K562 (cell line): ENCODE measurements around the gene DSPP. TPM values are rescaled to one million over a fixed set of nuclear protein-coding genes. Genes with fewer than 3 reads are reported as not detected.

Experiments used
- ATAC-seq: fragments of 200-7000 bp; cut with Tn5 transposase; 3 replicates; pipeline ENCODE4 v1.9.1; 2020; ENCODE audit warnings: moderate library complexity
- BruUV-seq: library from RNA; stranded (reverse); fragments of 400-500 nt; replicated peaks from 2 replicates; lab custom pipeline; 2021; lab: Mats Ljungman, UMichigan
- CTCF ChIA-PET: fragments of 300-600 bp; formaldehyde crosslinking; extraction: SDS; loops from one replicate; lab custom pipeline; 2021; ENCODE audit warnings: low intra/inter-chr PET ratio; lab: Yijun Ruan, JAX
- POLR2A ChIA-PET: fragments of 300-600, 350-650 bp; sonication (Branson Sonifier 250); formaldehyde crosslinking; extraction: SDS; loops from one replicate; lab custom pipeline; 2021; ENCODE audit warnings: antibody characterized with exemption, inconsistent platforms; lab: Yijun Ruan, JAX
- DNase-seq, 4 experiments: peaks; one replicate each; pipeline versions ENCODE4 v3.0.0 to v3.0.0-alpha.2; 2011 to 2018; ENCODE audit warnings: low spot score in 3 of 4, mixed read lengths in 3 of 4; ENCODE audit errors: extremely low read depth in 1 of 4
- FAIRE-seq: peaks from 2 replicates; lab custom pipeline; 2011; peaks lifted over from hg19 to GRCh38; lab: Jason Lieb, UNC
- H2AFZ ChIP-seq: 2 replicates; pipeline ENCODE4 v1.6.0; 2011; ENCODE audit warnings: low read depth, low read length, control low read depth, inconsistent platforms
- H3K27ac ChIP-seq: fragments of 200-600 bp; 3 replicates; pipeline ENCODE4 v1.8.0; 2011; ENCODE audit warnings: low read depth, mild to moderate bottlenecking, control low read depth, inconsistent platforms, low read length, moderate library complexity, mixed read lengths; ENCODE audit errors: extremely low read depth
- H3K27me3 ChIP-seq, 2 experiments: fragments of 300-600 bp in 1 of 2; 2 replicates in 1 of 2; 3 replicates in 1 of 2; pipeline versions ENCODE4 v1.6.0 to v1.8.0; 2011; ENCODE audit warnings: inconsistent platforms in 2 of 2, low read length in 2 of 2, mild to moderate bottlenecking in 1 of 2, mixed read lengths in 1 of 2, moderate library complexity in 1 of 2; ENCODE audit not compliant: control insufficient read depth in 2 of 2, insufficient read depth in 2 of 2
- H3K36me3 ChIP-seq: fragments of 300-600 bp; 3 replicates; pipeline ENCODE4 v1.8.0; 2011; ENCODE audit warnings: mild to moderate bottlenecking, low read length, inconsistent platforms; ENCODE audit not compliant: control insufficient read depth, insufficient read depth
- H3K4me1 ChIP-seq, 2 experiments: fragments of 200-600 bp in 1 of 2; replicated peaks in 1 of 2; 2 replicates in 1 of 2; 3 replicates in 1 of 2; pipeline versions ENCODE4 v1.5.1 to v1.8.0; 2011; ENCODE audit warnings: inconsistent platforms in 2 of 2, low read length in 2 of 2, mild to moderate bottlenecking in 1 of 2, mixed read lengths in 1 of 2, moderate library complexity in 1 of 2; ENCODE audit not compliant: control insufficient read depth in 2 of 2, insufficient read depth in 2 of 2
- H3K4me2 ChIP-seq: 2 replicates; pipeline ENCODE4 v1.6.1; 2011; ENCODE audit warnings: low read length, control low read depth, inconsistent platforms, mixed read lengths; ENCODE audit not compliant: insufficient read depth
- H3K4me3 ChIP-seq: fragments of 200-600 bp; sonication (generic), shearing (Covaris generic); 2 replicates; pipeline ENCODE4 v1.5.1; 2016; ENCODE audit warnings: control low read depth, inconsistent platforms
- H3K79me2 ChIP-seq: fragments of 200-600 bp; 3 replicates; pipeline ENCODE4 v1.8.0; 2011; ENCODE audit warnings: low read length, inconsistent platforms; ENCODE audit not compliant: control insufficient read depth, insufficient read depth
- H3K9ac ChIP-seq, 2 experiments: 2 replicates each; pipeline versions ENCODE4 v1.6.0 to v1.6.1; 2011; ENCODE audit warnings: low read depth in 2 of 2, low read length in 2 of 2, control low read depth in 1 of 2, inconsistent platforms in 1 of 2, mild to moderate bottlenecking in 1 of 2, mixed read lengths in 1 of 2; ENCODE audit not compliant: insufficient read depth in 1 of 2
- H3K9me1 ChIP-seq: one replicate; pipeline ENCODE4 v1.6.0; 2011; ENCODE audit warnings: inconsistent platforms, mild to moderate bottlenecking, low read length, moderate library complexity; ENCODE audit not compliant: control insufficient read depth, insufficient read depth
- H3K9me3 ChIP-seq: replicated peaks from 2 replicates; pipeline ENCODE4 v1.5.1; 2011; ENCODE audit warnings: low read depth, low read length, inconsistent platforms; ENCODE audit not compliant: control insufficient read depth, insufficient read depth
- H4K20me1 ChIP-seq: replicated peaks from 2 replicates; pipeline ENCODE4 v1.6.1; 2011; ENCODE audit warnings: low read length, inconsistent platforms, mixed read lengths; ENCODE audit not compliant: control insufficient read depth, insufficient read depth
- ARID2 ChIP-seq: fragments of 450-650 bp; IDR thresholded peaks from 2 replicates; pipeline ENCODE4 v1.6.1; 2017; ENCODE audit warnings: antibody characterized with exemption, mild to moderate bottlenecking
- MYC ChIP-seq, 2 experiments: fragments of 250-450 bp in 1 of 2; sonication (Bioruptor Pico) in 1 of 2; IDR thresholded peaks; 2 replicates each; pipeline versions ENCODE4 v1.5.1 to v1.6.1; 2012 to 2021; ENCODE audit warnings: low read depth in 2 of 2, borderline replicate concordance in 1 of 2, improper control_type of control experiment in 1 of 2, low read length in 1 of 2, mild to moderate bottlenecking in 1 of 2, moderate library complexity in 1 of 2
- NCOA2 ChIP-seq, 2 experiments: fragments of 450-650 bp; IDR thresholded peaks; 2 replicates each; pipeline ENCODE4 v1.6.1; 2018; ENCODE audit warnings: mild to moderate bottlenecking in 2 of 2, moderate library complexity in 1 of 2; ENCODE audit not compliant: partially characterized antibody in 2 of 2
- RFX7 ChIP-seq: fragments of 250-450 bp; sonication (Bioruptor Pico); IDR thresholded peaks from 2 replicates; pipeline ENCODE4 v1.5.1; 2021; ENCODE audit warnings: mild to moderate bottlenecking
- SREBF2 ChIP-seq: sonication (generic); formaldehyde crosslinking; IDR thresholded peaks from 2 replicates; pipeline ENCODE4 v1.4.0; 2020; ENCODE audit warnings: mild to moderate bottlenecking, missing genetic modification reagents
- TEAD2 ChIP-seq: fragments of 450-650 bp; IDR thresholded peaks from 2 replicates; pipeline ENCODE4 v1.6.1; 2016; ENCODE audit warnings: missing genetic modification characterization, control low read depth, missing compliant biosample characterization
- ZFP36 ChIP-seq: fragments of 150-350 bp; IDR thresholded peaks from 2 replicates; pipeline ENCODE4 v1.6.1; 2018; ENCODE audit warnings: low read length, low read depth; ENCODE audit not compliant: partially characterized antibody
- ZNF133 ChIP-seq: fragments of 250-450 bp; sonication (Bioruptor Pico); IDR thresholded peaks from 2 replicates; pipeline ENCODE4 v1.4.0; 2020; ENCODE audit warnings: mild to moderate bottlenecking
- ZNF184 ChIP-seq: sonication (generic); formaldehyde crosslinking; IDR thresholded peaks from 2 replicates; pipeline ENCODE4 v1.5.0; 2020; ENCODE audit warnings: missing genetic modification reagents
- ZNF282 ChIP-seq: sonication (generic); formaldehyde crosslinking; IDR thresholded peaks from 2 replicates; pipeline ENCODE4 v1.8.1; 2023; ENCODE audit warnings: missing genetic modification reagents
- in situ Hi-C: fragments of 300-500 bp; cut with MboI; formaldehyde crosslinking; loops from 4 replicates; pipeline ENCODE4 v1.15.0; 2018; ENCODE audit warnings: inconsistent platforms, mixed read lengths
- intact Hi-C: fragments of 100-400 bp; cut with micrococcal nuclease; formaldehyde crosslinking; loops from 2 replicates; pipeline ENCODE4 v1.14.2; 2022
- polyA plus RNA-seq, 8 experiments: library from polyadenylated mRNA; depleted of rRNA in 4 of 8; stranded (reverse) in 5 of 8; unstranded in 3 of 8; fragments of >200 nt; fragmentation: Nextera tagmentation in 2 of 8; fragmentation: Illumina TruSeq in 1 of 8; extraction: Ambion mirVana in 2 of 8; extraction: Trizol in 1 of 8; gene quantifications; 2 replicates each; pipeline versions ENCODE4 v1.2.1 to v1.2.3, GENCODE V29; 2011 to 2014; ENCODE audit warnings: inconsistent platforms in 1 of 8, missing spikeins in 1 of 8
- total RNA-seq, 7 experiments: library from RNA; depleted of rRNA in 6 of 7; stranded (reverse); fragments of >200 nt in 6 of 7; fragmentation: Illumina TruSeq in 2 of 7; extraction: Trizol in 2 of 7; gene quantifications; 2 replicates each; pipeline versions ENCODE4 v1.2.1 to v1.2.3, GENCODE V29; 2011 to 2021; ENCODE audit warnings: low replicate concordance in 1 of 7
- TF ChIP-seq, protein P1 (sequence below): sonication (generic); formaldehyde crosslinking; IDR thresholded peaks from 2 replicates; pipeline ENCODE4 v1.8.0; 2022; ENCODE audit warnings: mild to moderate bottlenecking, missing genetic modification reagents
- TF ChIP-seq, protein P2 (sequence below): sonication (generic); formaldehyde crosslinking; IDR thresholded peaks from 2 replicates; pipeline ENCODE4 v1.8.0; 2022; ENCODE audit warnings: mild to moderate bottlenecking, low read depth, missing genetic modification reagents
- TF ChIP-seq, protein P3 (sequence below): sonication (generic); formaldehyde crosslinking; IDR thresholded peaks from 2 replicates; pipeline ENCODE4 v1.9.0; 2022; ENCODE audit warnings: mild to moderate bottlenecking, missing genetic modification reagents
- TF ChIP-seq, protein P4 (sequence below): fragments of 450-650 bp; IDR thresholded peaks from 2 replicates; pipeline ENCODE4 v1.6.1; 2017; ENCODE audit warnings: antibody characterized with exemption
- TF ChIP-seq, protein P5 (sequence below): fragments of 450-650 bp; IDR thresholded peaks from 2 replicates; pipeline ENCODE4 v1.6.1; 2018; ENCODE audit not compliant: partially characterized antibody

DSPP gene
- total and polyA plus RNA-seq, 9 of the 15 experiments (the other 6 are each of a cell fraction or from before 2014, with no cell fraction given), result not detected

DNA sequence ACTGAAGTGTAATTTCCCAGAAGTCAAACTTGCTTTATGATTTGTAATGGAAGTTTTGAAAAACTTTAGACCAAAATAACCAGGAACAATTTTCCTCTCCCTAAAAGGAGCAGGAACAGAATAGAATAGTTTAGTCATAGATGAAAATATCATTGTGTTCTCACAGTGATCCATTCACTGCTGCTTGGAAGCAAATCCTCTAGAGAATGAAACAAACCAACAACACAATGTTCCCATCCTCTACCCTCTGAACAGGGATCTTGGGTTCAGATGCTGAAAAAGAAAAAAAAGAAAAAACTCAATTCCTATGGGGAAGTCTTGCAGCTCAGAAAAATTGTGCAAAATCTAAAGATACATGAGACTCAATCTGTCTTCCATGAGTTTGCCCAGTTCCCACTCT is 12.2 kb downstream of the DSPP start:
- Histone ChIP-seq H3K4me1 (no peaks in the 10 kb centered on the region), H3K9me1 (no peaks in the 10 kb centered on the region), H3K9ac (no peak overlapping the region), H3K4me2 (no peak overlapping the region), H3K79me2 (no peaks in the 10 kb centered on the region), H3K27ac (no peak overlapping the region), H3K27me3 (no peaks in the 10 kb centered on the region), H4K20me1 (no peaks in the 10 kb centered on the region), H3K4me3 (no peak overlapping the region), H2AFZ (no peak overlapping the region), H3K36me3 (no peaks in the 10 kb centered on the region), H3K9me3 (no peaks in the 10 kb centered on the region)
- CTCF ChIA-PET, result interaction anchor here (0.7 kb wide), 1 partner anchor 228 kb away, joined by 3 read pairs; no protein-coding TSS in a partner anchor
- intact Hi-C loops, result no loop called here
- POLR2A ChIA-PET, result interaction anchor here (0.9 kb wide), 1 partner anchor 12 kb away, joined by 3 read pairs; no protein-coding TSS in a partner anchor
- FAIRE-seq (no peak), DNase-seq (no peak), ATAC-seq (no peak)
- in situ Hi-C loops, result no loop called here
- BruUV-seq, result no TSS peak
- TF ChIP-seq ARID2, result no peak
- no peak for TF ChIP-seq ZNF184 (CRISPR knock-in tag)
- TF ChIP-seq MYC (IDR thresholded peaks at IDR 0.05; ENCODE audit: low read depth, low read length), result no peak
- no peak for TF ChIP-seq MYC (CRISPR knock-in tag; IDR thresholded peaks at IDR 0.05; ENCODE audit: borderline replicate concordance, low read depth)
- TF ChIP-seq, protein P1, sequence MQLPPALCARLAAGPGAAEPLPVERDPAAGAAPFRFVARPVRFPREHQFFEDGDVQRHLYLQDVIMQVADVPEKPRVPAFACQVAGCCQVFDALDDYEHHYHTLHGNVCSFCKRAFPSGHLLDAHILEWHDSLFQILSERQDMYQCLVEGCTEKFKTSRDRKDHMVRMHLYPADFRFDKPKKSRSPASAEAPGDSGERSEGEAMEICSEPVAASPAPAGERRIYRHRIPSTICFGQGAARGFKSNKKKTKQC, result no peak
- TF ChIP-seq, protein P2, sequence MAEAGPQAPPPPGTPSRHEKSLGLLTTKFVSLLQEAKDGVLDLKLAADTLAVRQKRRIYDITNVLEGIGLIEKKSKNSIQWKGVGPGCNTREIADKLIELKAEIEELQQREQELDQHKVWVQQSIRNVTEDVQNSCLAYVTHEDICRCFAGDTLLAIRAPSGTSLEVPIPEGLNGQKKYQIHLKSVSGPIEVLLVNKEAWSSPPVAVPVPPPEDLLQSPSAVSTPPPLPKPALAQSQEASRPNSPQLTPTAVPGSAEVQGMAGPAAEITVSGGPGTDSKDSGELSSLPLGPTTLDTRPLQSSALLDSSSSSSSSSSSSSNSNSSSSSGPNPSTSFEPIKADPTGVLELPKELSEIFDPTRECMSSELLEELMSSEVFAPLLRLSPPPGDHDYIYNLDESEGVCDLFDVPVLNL (CRISPR knock-in tag), result no peak
- no peak for TF ChIP-seq ZNF133
- no peak for TF ChIP-seq RFX7
- no peak for TF ChIP-seq ZNF282 (CRISPR knock-in tag)
- TF ChIP-seq, protein P3, sequence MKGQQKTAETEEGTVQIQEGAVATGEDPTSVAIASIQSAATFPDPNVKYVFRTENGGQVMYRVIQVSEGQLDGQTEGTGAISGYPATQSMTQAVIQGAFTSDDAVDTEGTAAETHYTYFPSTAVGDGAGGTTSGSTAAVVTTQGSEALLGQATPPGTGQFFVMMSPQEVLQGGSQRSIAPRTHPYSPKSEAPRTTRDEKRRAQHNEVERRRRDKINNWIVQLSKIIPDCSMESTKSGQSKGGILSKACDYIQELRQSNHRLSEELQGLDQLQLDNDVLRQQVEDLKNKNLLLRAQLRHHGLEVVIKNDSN (CRISPR knock-in tag), result no peak
- TF ChIP-seq TEAD2, result no peak
- TF ChIP-seq, protein P4, sequence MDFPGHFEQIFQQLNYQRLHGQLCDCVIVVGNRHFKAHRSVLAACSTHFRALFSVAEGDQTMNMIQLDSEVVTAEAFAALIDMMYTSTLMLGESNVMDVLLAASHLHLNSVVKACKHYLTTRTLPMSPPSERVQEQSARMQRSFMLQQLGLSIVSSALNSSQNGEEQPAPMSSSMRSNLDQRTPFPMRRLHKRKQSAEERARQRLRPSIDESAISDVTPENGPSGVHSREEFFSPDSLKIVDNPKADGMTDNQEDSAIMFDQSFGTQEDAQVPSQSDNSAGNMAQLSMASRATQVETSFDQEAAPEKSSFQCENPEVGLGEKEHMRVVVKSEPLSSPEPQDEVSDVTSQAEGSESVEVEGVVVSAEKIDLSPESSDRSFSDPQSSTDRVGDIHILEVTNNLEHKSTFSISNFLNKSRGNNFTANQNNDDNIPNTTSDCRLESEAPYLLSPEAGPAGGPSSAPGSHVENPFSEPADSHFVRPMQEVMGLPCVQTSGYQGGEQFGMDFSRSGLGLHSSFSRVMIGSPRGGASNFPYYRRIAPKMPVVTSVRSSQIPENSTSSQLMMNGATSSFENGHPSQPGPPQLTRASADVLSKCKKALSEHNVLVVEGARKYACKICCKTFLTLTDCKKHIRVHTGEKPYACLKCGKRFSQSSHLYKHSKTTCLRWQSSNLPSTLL, result no peak
- TF ChIP-seq, protein P5, sequence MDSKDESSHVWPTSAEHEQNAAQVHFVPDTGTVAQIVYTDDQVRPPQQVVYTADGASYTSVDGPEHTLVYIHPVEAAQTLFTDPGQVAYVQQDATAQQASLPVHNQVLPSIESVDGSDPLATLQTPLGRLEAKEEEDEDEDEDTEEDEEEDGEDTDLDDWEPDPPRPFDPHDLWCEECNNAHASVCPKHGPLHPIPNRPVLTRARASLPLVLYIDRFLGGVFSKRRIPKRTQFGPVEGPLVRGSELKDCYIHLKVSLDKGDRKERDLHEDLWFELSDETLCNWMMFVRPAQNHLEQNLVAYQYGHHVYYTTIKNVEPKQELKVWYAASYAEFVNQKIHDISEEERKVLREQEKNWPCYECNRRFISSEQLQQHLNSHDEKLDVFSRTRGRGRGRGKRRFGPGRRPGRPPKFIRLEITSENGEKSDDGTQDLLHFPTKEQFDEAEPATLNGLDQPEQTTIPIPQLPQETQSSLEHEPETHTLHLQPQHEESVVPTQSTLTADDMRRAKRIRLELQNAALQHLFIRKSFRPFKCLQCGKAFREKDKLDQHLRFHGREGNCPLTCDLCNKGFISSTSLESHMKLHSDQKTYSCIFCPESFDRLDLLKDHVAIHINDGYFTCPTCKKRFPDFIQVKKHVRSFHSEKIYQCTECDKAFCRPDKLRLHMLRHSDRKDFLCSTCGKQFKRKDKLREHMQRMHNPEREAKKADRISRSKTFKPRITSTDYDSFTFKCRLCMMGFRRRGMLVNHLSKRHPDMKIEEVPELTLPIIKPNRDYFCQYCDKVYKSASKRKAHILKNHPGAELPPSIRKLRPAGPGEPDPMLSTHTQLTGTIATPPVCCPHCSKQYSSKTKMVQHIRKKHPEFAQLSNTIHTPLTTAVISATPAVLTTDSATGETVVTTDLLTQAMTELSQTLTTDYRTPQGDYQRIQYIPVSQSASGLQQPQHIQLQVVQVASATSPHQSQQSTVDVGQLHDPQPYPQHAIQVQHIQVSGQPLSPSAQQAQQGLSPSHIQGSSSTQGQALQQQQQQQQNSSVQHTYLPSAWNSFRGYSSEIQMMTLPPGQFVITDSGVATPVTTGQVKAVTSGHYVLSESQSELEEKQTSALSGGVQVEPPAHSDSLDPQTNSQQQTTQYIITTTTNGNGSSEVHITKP, result no peak
- TF ChIP-seq SREBF2 (CRISPR knock-in tag), result no peak
- no peak for TF ChIP-seq ZFP36
- no peak for TF ChIP-seq NCOA2 (IDR thresholded peaks at IDR 0.05; ENCODE audit: partially characterized antibody in 2 of 2)
